Caco-2 (cell line): Measurements from ENCODE around the gene PCDH1. TPM values are rescaled to one million over a fixed set of nuclear protein-coding genes. Genes with fewer than 3 reads are reported as not detected.

Source experiments
- BruUV-seq: library from RNA; stranded (reverse); fragments of 400-500 nt; replicated peaks from 2 replicates; lab custom pipeline; 2021; lab: Mats Ljungman, UMichigan
- CTCF ChIA-PET: fragments of 300-600 bp; sonication (Branson Sonifier 250); formaldehyde crosslinking; loops from one replicate; lab custom pipeline; 2022; ENCODE audit warnings: antibody characterized with exemption; lab: Charles Lee
- POLR2A ChIA-PET: fragments of 300-600 bp; sonication (Branson Sonifier 250); formaldehyde crosslinking; loops from one replicate; lab custom pipeline; 2022; ENCODE audit warnings: antibody characterized with exemption; lab: Charles Lee
- DNase-seq, 2 experiments: peaks; one replicate each; pipeline versions ENCODE4 v3.0.0 to v3.0.0-alpha.2; 2020 to 2022
- H3K27me3 ChIP-seq: replicated peaks from 2 replicates; pipeline ENCODE4 v1.6.0; 2011; ENCODE audit warnings: low read length; ENCODE audit not compliant: control insufficient read depth, insufficient read depth
- H3K36me3 ChIP-seq: 2 replicates; pipeline ENCODE4 v1.5.1; 2011; ENCODE audit warnings: low read length; ENCODE audit not compliant: control insufficient read depth, insufficient read depth
- H3K4me1 ChIP-seq: fragments of 250-450 bp; sonication (Bioruptor Pico); 2 replicates; pipeline ENCODE4 v1.5.1; 2020; ENCODE audit warnings: mild to moderate bottlenecking
- H3K4me3 ChIP-seq: 2 replicates; pipeline ENCODE4 v1.5.1; 2011; ENCODE audit warnings: low read depth, mild to moderate bottlenecking, control low read depth, low read length
- H3K9me3 ChIP-seq: fragments of 250-450 bp; sonication (Bioruptor Pico); 2 replicates; pipeline ENCODE4 v1.5.1; 2020; ENCODE audit warnings: mild to moderate bottlenecking, moderate library complexity
- H3K27ac Mint-ChIP-seq: one replicate; pipeline ENCODE4 v1.8.0; 2022; ENCODE audit warnings: mixed read lengths; ENCODE audit not compliant: unreplicated experiment
- H3K27me3 Mint-ChIP-seq: one replicate; pipeline ENCODE4 v1.8.0; 2022; ENCODE audit warnings: mixed read lengths; ENCODE audit not compliant: insufficient read depth, unreplicated experiment
- H3K36me3 Mint-ChIP-seq: one replicate; pipeline ENCODE4 v1.8.0; 2022; ENCODE audit warnings: mild to moderate bottlenecking, mixed read lengths; ENCODE audit not compliant: insufficient read depth, unreplicated experiment
- H3K4me1 Mint-ChIP-seq: one replicate; pipeline ENCODE4 v1.8.0; 2022; ENCODE audit warnings: low read depth, mixed read lengths; ENCODE audit not compliant: unreplicated experiment
- H3K4me3 Mint-ChIP-seq: one replicate; pipeline ENCODE4 v1.8.0; 2022; ENCODE audit warnings: mild to moderate bottlenecking, moderate library complexity, mixed read lengths; ENCODE audit not compliant: unreplicated experiment
- H3K9me3 Mint-ChIP-seq: one replicate; pipeline ENCODE4 v1.8.0; 2022; ENCODE audit warnings: mixed read lengths; ENCODE audit not compliant: unreplicated experiment
- intact Hi-C: fragments of 100-400 bp; cut with micrococcal nuclease; formaldehyde crosslinking; loops from one replicate; pipeline ENCODE4 v1.10.0; 2022; ENCODE audit not compliant: unreplicated experiment
- total RNA-seq: library from RNA; stranded (reverse); gene quantifications from 2 replicates; pipeline ENCODE4 v1.2.3, GENCODE V29; 2022
- TF ChIP-seq, protein P1 (sequence below), 2 experiments: fragments of 200-600 bp in 1 of 2; IDR thresholded peaks; 1 replicate in 1 of 2; 2 replicates in 1 of 2; pipeline versions ENCODE4 v1.5.1 to v1.8.0; 2011 to 2022; ENCODE audit warnings: antibody characterized with exemption in 1 of 2, control low read depth in 1 of 2, inconsistent platforms in 1 of 2, low read depth in 1 of 2, low read length in 1 of 2, mild to moderate bottlenecking in 1 of 2, moderate library complexity in 1 of 2; ENCODE audit not compliant: insufficient read depth in 1 of 2, severe bottlenecking in 1 of 2, unreplicated experiment in 1 of 2

PCDH1 gene
- total RNA-seq, 1 experiment from 2014 or later, result 1.5 TPM

- intact Hi-C loops, result loop anchor here (1.0 to 2.0 kb wide), 2 partner anchors 115 to 123 kb away; no protein-coding TSS in a partner anchor
- ChIA-PET POLR2A (interaction anchor here (1.4 kb wide), 1 partner anchor 28 kb away, joined by 4 read pairs; no protein-coding TSS in a partner anchor), CTCF (interaction anchor here (0.7 to 3.9 kb wide), 15 partner anchors 32 to 186 kb away, joined by 3 to 54 read pairs (median 7); partner anchors contain the start of gene DELE1)
- no TSS peak for BruUV-seq
- Mint-ChIP-seq H3K27ac (no peak overlapping the region), H3K36me3 (peaks cover 7% of the 10 kb centered on the region), H3K4me3 (peak overlapping the region; percentile 75), H3K27me3 (peaks cover 22% of the 10 kb centered on the region), H3K9me3 (no peaks in the 10 kb centered on the region), H3K4me1 (peaks cover 36% of the 10 kb centered on the region)
- no peak for DNase-seq
- TF ChIP-seq, protein P1, sequence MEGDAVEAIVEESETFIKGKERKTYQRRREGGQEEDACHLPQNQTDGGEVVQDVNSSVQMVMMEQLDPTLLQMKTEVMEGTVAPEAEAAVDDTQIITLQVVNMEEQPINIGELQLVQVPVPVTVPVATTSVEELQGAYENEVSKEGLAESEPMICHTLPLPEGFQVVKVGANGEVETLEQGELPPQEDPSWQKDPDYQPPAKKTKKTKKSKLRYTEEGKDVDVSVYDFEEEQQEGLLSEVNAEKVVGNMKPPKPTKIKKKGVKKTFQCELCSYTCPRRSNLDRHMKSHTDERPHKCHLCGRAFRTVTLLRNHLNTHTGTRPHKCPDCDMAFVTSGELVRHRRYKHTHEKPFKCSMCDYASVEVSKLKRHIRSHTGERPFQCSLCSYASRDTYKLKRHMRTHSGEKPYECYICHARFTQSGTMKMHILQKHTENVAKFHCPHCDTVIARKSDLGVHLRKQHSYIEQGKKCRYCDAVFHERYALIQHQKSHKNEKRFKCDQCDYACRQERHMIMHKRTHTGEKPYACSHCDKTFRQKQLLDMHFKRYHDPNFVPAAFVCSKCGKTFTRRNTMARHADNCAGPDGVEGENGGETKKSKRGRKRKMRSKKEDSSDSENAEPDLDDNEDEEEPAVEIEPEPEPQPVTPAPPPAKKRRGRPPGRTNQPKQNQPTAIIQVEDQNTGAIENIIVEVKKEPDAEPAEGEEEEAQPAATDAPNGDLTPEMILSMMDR (IDR thresholded peaks at IDR 0.05; ENCODE audit: insufficient read depth in 1 of 2, low read depth in 1 of 2, low read length in 1 of 2, severe bottlenecking in 1 of 2, unreplicated experiment in 1 of 2), result no peak
- Histone ChIP-seq H3K4me1 (peaks cover 37% of the 10 kb centered on the region), H3K36me3 (no peaks in the 10 kb centered on the region; the same call in 1 of the 2 replicates), H3K9me3 (no peaks in the 10 kb centered on the region), H3K4me3 (peak overlapping the region; percentile 60), H3K27me3 (peaks cover 5% of the 10 kb centered on the region)
These were observed 639 bp downstream of the PCDH1 start for GRCh38 chr5:141877356-141878185.

DNA sequence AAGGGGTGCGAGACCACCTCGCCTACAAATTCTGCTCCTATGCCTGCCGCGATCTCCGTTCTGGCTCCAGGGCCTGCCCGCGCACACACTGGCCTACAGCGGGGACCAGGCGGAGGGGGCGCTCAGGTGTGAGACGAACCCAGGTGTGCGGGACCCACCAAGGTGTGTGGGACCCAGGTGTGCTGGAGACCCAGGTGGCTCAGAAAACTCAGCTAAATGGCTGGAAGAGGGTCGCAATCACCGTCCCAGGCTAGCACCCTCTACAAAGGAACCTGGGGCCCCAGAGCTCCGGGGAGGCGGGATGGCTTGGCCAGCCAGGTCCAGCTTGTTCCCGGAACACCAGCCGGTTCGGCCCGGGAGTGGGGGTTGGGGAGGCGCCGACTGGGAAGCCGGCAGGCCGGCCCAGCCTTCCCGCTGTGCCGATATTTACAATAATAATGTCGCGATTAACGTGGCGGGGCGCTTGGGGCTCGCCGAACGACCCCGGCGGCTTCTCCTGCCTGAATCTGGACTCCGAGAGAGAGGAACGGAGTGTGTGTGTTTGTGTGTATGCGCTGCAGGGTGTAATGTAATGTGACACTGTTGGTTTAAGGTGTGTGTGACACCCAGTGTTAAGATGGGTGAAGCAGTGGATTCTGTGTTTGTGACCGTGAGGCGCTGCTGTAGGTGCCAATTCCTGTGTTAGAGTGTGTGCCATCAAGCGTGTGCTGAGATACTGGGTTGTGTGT is 1.4 kb downstream of the PCDH1 start:
- peaks cover 5% of the 10 kb centered on the region for H3K27me3 ChIP-seq
- POLR2A ChIA-PET, result interaction anchor here (0.5 kb wide), 1 partner anchor 195 kb away, joined by 6 read pairs; no protein-coding TSS in a partner anchor
- CTCF ChIA-PET, result interaction anchor here (0.7 kb wide), 1 partner anchor 84 kb away, joined by 3 read pairs; no protein-coding TSS in a partner anchor
- H3K9me3 Mint-ChIP-seq, result no peaks in the 10 kb centered on the region
- peaks cover 7% of the 10 kb centered on the region for H3K36me3 Mint-ChIP-seq
- H3K9me3 ChIP-seq, result no peaks in the 10 kb centered on the region
- H3K27me3 Mint-ChIP-seq, result peaks cover 16% of the 10 kb centered on the region
- intact Hi-C loops, result loop anchor here (1.0 kb wide), 1 partner anchor 122 kb away; no protein-coding TSS in a partner anchor
- TF ChIP-seq, protein P1 (IDR thresholded peaks at IDR 0.05; ENCODE audit: insufficient read depth in 1 of 2, low read depth in 1 of 2, low read length in 1 of 2, severe bottlenecking in 1 of 2, unreplicated experiment in 1 of 2), result no peak
- H3K36me3 ChIP-seq, result no peaks in the 10 kb centered on the region; the same call in 1 of the 2 replicates
- peak overlapping the region; percentile 75 for H3K4me3 Mint-ChIP-seq
- no peak overlapping the region for H3K27ac Mint-ChIP-seq
- DNase-seq, result peak in 1 of 2 experiments; percentile 26
- H3K4me1 Mint-ChIP-seq, result peaks cover 39% of the 10 kb centered on the region
- no TSS peak for BruUV-seq
- H3K4me3 ChIP-seq, result peak overlapping the region; percentile 60
- peaks cover 37% of the 10 kb centered on the region for H3K4me1 ChIP-seq
